ENCODE results near the gene PLEKHO1.
"Not testable (repeated sequence)": the region's sequence is repeated elsewhere in the genome, so short reads cannot be mapped to it uniquely, and the experiment has no call there.

The PLEKHO1 gene, protein sequence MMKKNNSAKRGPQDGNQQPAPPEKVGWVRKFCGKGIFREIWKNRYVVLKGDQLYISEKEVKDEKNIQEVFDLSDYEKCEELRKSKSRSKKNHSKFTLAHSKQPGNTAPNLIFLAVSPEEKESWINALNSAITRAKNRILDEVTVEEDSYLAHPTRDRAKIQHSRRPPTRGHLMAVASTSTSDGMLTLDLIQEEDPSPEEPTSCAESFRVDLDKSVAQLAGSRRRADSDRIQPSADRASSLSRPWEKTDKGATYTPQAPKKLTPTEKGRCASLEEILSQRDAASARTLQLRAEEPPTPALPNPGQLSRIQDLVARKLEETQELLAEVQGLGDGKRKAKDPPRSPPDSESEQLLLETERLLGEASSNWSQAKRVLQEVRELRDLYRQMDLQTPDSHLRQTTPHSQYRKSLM

DNA sequence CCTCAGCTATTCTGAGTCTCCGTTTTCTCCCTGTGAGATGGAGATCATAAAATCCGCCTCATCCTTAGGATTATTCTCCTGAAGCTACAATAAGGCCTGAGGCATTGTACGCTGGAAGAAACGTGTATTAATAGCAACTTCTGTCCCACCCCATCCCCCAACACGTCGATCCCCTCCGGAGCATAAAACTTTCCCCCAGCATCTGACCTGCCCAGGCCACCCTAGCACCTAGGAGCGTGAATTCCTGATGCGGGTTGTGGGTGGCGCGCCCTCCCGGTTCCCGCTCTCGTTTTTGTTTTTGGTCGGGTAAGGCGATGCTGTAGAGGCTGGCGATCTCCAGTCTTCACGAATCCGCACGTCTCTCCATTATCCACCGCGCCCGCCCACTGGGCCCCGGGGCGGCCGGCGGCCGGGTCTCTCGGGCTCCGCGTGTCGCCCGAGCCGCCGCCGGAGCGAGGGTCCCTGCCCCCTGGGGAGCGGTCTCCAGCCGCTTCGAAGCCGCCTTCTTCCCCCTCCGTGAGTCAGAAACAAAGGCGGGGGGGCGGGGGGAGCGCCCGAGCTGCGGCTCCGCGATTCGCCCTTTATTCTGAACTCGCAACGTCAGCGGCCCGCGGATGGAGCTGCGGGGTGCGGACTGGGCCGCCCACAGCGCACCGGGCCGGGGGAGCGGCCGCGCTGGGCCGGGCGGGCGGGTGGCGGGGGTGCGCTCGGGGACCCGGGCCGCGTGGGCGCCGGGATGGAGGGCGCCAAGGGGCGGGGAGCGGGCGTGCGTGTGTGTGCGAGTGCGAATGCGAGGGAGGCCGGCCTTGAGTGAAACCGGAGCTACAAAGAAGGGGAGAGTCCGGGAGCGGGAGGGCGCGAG lies at the start of gene PLEKHO1:
Gene PLEKHO1 (plus strand): TSS at position 646 of the 862 bp plus-strand sequence. CDS start 342 bp downstream, outside the sequence.
- DNase-seq (ENCODE audit: low spot score) = peak; percentile 93

DNA sequence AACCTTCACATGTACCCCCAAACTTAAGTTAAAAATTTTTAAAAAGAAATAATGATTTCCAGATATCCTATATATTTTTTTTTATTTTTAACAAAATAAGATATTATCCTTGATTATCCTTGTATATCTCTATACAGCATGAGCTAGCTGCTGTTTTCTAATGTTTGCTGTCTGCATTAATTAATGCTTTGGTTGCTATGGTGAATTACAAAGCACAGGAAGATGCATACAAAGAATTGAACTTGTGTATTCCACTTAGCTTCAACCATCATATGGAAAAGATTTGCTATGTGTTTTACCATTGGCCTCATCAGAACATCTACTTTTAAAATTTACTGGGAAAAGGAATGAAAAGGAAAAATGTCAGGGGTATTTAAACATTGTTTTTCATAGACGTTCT lies 46.7 kb upstream of the PLEKHO1 start:
- no peak for DNase-seq (ENCODE audit: low spot score)

DNA sequence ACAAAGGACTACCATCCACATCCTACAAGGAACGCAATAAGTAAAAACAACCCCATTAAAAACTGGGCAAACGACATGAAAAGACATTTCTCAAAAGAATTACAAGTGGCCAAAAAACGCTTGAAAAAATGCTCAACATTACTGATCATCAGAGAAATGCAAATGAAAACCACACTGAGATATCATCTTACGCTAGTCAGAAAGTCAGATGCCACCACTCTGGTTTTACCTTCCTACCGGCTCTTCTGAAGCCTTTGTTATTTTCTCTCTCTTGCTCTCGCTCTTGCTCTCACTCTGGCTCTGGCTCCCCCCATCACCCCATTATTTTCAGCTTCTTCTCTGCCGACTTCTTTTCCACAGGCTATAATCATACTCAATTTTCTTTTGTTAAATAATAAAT lies 43.4 kb upstream of the PLEKHO1 start:
- no peak for DNase-seq (ENCODE audit: low spot score)

DNA sequence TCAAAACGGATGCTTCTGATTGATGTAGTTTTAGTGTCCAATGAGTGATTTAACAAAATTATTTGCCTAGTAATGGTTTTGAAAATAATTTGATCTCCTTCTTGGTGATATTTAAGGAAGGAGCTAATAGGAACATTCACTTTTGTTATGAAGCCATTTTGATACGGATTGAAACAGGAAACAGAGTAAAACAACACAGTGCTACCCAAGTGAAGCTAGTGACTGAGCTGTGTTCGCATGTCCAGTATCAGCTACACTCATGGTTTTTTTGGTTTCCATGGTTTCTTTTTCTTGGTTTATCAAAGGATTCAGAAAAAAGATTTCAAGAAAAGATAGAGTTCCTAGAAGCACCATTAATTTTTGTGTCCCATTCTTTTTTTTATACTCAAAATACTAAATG lies 40.1 kb upstream of the PLEKHO1 start:
- no peak for DNase-seq (ENCODE audit: low spot score)

DNA sequence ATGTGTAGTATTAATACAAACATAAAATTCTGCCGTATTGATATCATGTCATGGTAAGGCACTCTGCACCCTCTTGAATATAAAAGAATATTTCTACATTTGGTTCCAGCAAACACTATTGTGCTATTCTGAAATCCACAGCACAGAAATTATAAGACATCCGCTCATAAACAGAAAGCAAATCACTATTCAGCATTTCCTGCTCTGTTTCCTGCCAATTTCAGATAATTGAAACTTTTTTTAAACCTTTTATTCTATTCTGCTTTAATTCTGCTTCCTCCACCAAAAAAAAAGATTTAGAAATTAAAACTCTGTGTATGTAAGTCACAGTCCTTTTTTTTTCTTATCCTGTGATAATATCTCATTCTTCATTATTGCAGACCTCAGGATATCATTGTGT lies 39.6 kb upstream of the PLEKHO1 start:
- no peak for DNase-seq (ENCODE audit: low spot score)

DNA sequence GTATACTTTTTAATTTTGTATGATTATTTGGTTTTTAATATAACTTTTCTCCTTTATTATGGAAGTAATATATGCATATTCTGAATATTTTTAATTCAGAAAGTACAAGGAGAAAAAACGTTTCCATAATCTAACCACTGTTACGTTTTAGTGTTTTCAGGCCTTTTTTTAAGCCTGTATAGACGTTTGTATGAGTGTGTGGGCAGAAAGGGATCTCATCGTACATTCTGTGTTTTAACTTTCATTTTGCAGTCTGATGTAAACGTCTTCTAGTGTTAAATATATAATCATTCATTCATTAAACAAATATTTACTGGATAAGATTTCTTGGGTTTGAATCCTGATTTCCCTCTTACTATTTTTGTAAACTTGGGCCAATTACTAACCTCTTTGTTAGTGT lies 38.0 kb upstream of the PLEKHO1 start:
- DNase-seq (ENCODE audit: low spot score) = no peak

DNA sequence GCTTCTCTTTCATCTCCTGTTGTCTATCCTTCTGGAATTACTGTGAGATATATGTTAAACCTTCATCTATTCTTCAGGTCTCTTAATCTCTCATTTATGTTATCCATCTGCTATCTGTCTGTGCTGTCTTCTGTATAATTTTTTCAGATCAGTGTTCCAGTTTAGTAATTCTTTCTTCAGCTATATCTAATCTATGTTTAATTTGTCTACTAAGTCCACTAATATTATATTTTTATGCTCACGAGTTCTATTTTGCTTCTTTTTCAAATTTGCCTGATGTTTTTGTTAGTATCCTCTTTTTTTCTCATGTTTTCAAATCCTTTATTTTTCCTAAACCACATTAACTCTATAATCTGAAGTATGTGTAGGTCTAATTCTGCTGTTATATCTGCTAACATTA lies 34.6 kb upstream of the PLEKHO1 start:
- no peak for DNase-seq (ENCODE audit: low spot score)

DNA sequence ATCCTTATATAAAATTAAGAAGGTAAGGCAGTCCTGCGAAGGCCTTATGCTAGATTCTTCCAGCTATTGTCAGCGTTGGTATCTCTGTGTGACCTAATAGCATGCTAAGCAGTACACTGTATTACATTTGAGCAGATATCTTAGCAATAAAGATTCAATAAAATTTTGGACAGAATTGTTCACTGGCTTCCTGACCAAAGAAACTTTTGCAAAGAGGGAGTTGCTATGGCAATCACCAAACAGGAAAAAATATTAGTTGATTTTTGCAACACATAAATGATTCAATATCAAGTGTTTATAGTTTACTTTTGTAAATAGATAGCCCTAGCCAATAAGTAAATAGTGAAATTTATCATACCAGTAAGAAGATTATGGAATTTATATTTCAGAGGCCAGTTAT lies 31.0 kb upstream of the PLEKHO1 start:
- DNase-seq (ENCODE audit: low spot score) = no peak

DNA sequence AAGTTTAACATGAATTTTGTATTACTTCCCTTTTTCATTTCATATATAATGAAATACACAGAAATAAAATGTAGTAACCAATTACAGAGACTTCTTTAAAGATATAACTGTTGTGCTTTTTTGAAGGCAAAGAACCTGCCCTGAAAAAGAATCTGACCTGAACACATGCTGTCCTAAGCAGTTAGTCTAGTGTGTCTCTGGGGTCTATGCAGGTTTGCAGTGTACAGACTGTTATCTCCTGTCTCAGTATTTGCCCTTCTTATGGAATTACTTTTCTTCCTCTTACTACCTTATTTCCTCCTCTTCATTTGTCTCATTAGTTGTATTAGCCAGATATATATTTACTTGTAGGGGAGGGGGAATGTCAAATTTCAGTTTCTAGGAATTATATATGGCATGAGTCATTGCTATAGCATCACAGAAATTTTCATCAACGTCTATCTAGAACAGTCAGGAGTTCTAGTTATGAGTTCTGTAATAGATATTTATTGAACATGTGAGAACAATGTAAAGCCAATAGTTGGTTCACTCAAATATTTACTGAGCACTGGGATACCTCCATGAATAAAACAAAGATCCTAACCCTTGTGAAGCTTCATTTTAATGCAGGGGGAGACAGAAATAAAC lies 28.4 kb upstream of the PLEKHO1 start:
- no peak for DNase-seq (ENCODE audit: low spot score)

DNA sequence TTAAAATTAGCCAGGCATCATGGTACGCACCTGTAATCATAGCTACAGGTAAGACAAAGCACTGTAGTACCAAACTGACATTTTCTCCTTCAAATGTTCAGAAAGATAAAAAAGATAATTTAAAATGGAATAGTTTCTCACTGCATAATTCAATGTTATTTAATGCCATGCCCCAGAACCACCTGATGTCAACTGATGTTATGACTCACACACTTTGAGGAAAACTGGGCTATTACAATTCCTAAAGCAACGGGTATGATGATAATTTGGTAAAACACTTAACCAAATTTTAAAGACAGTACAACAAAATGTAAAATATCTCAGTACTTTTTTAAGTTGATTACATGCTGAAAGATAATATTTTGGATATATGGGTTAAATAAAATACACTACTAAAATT lies 22.9 kb upstream of the PLEKHO1 start:
- DNase-seq (ENCODE audit: low spot score) = no peak

DNA sequence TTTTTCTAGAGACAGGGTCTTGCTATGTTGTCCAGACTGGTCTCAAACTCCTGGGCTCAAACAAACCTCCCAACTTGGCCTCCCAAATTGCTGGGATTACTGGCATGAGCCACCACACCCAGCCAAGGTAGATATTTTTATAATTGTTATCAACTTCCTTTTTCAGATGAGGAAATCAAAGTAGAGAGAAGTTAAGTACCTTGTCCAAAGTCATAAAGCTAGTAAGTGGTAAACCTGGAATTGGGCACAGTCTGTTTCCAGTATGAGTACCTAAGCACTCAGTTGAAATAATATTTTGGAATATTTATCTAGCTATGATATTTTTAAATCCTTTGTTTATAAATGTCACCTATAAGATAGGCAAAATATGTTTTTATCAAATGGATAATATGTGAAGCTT lies 22.3 kb upstream of the PLEKHO1 start:
- no peak for DNase-seq (ENCODE audit: low spot score)

DNA sequence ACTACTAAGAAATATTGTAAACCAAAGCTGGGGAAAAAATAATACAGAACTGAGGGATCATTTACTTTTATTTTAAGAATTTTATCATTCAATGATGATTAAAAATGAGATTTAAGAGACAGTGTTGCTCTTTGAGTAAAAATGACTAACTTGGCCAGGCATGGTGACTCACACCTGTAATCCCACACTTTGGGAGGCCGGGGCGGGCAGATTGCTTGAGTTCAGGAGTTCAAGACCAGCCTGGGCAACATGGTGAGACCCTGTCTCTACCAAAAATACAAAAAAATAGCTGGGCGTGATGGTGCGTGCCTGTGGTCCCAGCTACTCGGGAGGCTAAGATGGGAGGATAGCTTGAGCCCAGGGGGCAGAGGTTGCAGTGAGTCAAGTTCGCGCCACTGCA lies 21.8 kb upstream of the PLEKHO1 start:
- DNase-seq (ENCODE audit: low spot score) = no peak

DNA sequence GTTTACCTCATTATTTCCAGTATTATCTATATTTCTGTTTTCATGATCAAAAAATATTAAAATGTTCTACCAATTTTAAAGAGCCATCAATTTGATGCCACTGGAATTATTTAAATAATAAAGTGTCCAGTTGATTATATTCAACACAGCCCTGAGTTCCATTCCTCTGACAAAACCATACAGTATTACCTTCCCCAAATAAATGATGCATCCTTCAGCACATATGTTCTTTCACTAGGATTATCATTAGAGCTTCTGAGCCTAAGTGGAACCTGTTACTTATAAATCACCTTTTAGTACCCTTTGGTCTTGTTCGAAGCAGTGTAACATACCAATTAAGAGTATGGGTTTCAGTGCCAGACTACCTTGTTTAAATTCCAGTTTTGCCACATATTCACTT lies 17.3 kb upstream of the PLEKHO1 start:
- no peak for DNase-seq (ENCODE audit: low spot score)

DNA sequence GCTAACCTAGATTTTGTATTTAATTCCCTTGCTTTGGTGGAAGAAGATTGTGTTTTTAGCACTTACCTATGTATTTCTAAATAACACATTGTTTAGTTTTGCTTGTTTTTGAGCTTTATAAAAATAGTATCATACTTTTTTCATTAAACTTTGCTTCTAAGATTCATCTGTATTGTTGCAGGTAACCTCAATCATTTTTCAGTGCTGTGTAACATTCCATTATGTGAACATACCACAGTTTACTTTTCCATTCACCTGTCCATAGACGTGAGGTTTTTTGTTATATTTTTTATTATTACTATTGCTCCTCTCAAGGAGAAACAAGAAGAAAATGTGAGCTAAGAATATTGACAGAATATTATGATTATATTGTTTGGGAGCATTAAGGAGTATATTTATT lies 15.2 kb upstream of the PLEKHO1 start:
- DNase-seq (ENCODE audit: low spot score) = no peak

DNA sequence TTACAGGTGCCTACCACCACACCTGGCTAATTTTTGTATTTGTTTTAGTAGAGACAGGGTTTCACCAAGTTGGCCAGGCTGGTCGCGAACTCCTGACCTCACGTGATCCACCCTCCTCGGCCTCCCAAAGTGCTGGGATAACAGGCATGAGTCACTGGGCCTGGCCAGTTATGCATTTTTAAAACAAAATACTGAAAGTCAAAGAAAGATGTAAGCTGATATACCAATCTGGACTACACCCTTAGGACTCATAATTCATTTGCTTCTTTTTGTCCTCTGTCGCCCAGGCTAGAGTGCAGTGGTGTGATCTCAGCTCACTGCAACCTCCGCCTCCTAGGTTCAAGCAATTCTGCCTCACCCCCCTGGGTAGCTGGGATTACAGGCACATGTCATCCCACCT lies 14.3 kb upstream of the PLEKHO1 start:
- DNase-seq (ENCODE audit: low spot score) = not testable (repeated sequence)

DNA sequence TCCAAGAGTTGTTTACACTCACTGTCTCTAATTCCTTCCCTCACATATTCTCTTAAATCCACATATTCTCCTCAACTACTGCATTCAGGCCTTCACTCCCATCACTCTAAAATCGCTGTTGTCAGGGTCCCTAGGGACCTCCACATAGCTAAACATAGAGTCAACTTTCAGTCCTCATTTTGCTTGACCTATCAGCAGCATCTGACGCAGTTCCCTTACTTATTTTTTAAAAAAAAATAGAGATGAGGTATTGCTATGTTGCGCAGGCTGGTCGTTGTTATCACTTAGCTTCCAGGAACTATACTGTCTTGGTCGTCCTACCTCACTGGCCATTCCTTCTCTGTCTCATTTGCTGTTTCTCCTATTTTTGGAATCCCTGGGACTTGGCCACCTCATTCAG lies 11.7 kb upstream of the PLEKHO1 start:
- no peak for DNase-seq (ENCODE audit: low spot score)

DNA sequence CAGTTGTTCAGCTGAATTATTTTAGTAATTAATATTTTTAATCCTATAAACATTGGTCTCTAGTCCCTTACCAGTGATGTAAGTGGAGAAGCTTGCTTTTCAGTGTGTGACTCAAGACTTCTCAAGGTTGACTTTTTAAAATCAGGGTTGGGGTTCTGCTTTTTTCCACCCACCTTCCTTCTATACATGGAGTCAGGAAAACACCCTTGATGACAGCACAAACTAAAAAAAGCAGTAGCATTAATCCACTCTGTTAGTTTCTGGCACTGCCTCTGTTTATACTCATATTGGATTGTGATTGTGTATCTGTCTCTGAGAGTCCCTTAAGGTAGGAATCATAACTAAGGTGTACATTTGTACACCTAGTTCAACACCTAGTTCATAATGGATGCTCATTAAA lies 8.3 kb upstream of the PLEKHO1 start:
- no peak for DNase-seq (ENCODE audit: low spot score)

DNA sequence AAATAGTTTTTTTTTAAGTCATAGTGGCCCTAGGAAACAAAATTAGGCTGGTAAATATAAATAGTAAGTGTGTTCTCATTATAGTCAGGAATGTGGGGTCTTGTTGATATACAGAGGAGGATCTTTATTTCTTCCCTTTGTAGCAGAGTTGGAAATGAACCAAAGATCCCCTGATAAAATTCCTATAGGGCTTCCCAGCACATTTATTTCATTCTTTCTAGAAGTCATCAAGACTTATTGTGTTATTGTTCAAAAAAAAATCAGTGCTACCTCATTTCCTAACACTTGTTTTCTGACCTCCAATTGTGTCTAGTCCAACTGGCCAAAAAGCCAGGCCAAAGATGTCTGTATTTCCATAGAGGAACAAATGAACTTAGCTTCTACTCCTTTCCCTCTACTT lies 7.6 kb upstream of the PLEKHO1 start:
- no peak for DNase-seq (ENCODE audit: low spot score)

DNA sequence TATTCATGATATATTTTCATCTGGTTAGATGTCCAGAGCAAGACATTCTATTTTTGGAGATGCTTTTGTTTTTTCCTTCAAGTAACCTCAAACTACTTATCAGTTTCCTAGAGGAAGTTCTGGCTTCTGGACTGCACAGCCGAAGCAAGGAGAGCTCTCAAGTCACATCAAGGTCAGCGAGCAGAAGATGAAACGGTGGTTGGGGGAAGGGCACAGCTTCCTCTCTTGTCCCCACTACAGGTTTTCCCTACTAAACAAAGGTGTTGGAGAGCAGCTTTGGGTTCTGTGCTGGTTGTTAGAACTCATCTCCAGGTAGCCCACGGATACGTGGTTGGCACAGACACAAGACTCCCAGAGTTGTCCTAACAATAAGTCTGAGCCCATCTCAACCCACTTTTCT lies 5.1 kb upstream of the PLEKHO1 start:
- DNase-seq (ENCODE audit: low spot score) = no peak

DNA sequence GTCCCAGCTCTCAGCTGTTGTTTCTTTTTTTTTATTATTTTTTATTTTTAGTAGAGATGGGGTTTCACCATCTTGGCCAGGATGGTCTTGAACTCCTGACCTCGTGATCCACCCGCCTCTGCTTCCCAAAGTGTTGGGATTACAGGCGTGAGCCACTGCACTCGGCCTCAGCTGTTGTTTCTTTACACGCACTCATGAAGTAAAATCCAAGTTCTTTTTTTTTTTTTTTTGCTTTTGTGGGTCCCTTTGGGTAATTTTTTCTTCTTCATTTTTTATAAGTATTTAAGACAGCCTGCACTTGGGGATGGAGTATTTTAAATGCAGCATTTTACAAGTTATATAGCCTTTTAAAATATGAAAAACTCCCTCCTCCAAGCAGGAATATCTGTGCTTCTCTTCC lies 3.7 kb upstream of the PLEKHO1 start:
- DNase-seq (ENCODE audit: low spot score) = not testable (repeated sequence)

DNA sequence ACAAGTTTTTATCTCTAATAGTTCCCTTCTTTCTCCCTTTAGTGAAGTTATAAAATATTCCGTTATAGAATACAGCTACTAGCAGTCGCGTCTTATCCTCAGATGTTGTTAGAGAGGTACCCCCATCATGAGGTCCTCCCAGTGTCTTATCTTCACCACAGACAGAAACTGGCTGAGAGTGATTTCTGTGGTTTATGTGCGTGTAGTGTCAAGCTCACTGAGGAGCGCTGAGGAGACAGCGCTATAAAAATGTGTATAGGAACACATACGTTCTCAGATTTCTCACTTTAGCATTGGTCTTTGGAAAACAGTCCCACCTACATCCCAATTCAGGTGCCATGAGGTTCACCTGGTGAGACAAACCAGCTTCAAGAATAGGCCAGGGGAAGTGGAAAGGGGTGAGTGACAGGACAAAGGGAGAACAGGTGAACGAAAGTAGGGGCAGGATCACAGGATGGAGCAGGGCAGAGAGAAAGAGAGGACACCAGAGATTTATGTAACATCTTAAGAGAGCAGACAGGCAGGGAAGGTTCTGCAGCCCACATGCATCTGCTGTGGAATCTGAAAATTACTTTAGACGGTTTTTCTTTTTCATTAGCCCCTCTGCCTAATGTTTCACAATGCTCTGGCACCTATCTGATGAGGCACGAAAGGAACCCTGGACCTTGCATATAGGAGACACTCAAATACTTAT lies 2.7 kb upstream of the PLEKHO1 start:
- no peak for DNase-seq (ENCODE audit: low spot score)

DNA sequence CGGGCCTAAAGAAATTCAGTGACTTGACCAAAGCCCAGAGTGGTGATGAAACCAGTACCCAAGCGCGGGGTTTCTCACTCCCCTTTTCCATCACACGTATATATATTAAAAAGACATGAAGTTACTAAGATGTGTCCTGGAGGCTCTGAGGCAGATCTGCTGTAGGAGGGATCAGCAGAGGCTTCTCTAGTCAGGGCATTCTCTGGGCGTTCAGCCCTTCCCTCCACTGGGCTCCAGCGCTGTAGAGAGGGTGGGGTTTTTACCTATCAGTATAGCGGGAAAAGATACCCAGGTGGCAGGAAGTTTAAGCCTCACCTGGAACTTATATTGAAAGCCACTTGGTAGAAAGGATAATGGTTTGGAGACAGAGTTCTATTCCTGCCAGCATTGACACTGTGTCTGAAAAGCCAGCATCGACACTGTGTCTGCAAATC lies 862 bp upstream of the PLEKHO1 start:
- no peak for DNase-seq (ENCODE audit: low spot score)

All from GM03348 (cell line).